ENCODE measurements around the gene DLX3. TPM values are rescaled to one million over a fixed set of nuclear protein-coding genes. Genes with fewer than 3 reads are reported as not detected.

The DLX3 gene
- total RNA-seq, 1 experiment from 2014 or later: 1.2 TPM

DNA sequence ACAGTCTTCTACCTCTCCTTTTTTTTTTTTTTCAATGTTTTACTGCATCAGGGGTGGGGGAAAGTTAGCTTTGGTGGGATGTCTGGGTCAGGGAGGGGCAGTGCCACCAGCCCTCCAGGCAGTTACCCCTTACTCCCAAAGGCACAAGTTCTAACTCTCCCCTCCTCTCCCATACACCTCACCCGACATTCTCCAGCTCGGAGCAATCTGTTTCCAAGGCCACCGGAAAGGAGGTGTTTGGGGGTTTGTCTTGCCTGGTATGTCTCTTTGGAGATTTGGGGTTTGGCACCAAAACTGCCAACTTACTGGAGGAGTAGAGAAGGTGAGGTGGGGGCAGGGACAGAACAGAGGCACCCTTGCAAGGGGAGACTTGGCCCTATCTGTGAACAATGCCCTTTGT is 4.7 kb downstream of the DLX3 start:
- peaks cover 98% of the 10 kb centered on the region for H3K27me3 Mint-ChIP-seq (ENCODE audit: low read depth)
- Histone ChIP-seq H3K79me2 (ENCODE audit: insufficient read depth, low read length) (no peaks in the 10 kb centered on the region), H4K5ac (ENCODE audit: insufficient read length, low read depth, low read length) (no peak overlapping the region)

More for the DNA sequence above, 4.7 kb downstream of the DLX3 start:
- Histone ChIP-seq H3K4me1 (ENCODE audit: insufficient read depth, low read length) (no peaks in the 10 kb centered on the region; the same call in 1 of the 2 replicates), H3K9ac (ENCODE audit: extremely low read depth, insufficient read length, low read length) (no peak overlapping the region), H3K9me3 (ENCODE audit: control insufficient read depth, low read depth, low read length) (no peaks in the 10 kb centered on the region), H3K4ac (ENCODE audit: low read depth, low read length) (no peak overlapping the region), H3K14ac (ENCODE audit: insufficient read depth, low read length) (no peak overlapping the region), H4K91ac (ENCODE audit: insufficient read length, low read depth, low read length) (no peak overlapping the region), H3T11ph (ENCODE audit: low read length) (no peak overlapping the region), H2BK120ac (ENCODE audit: low read depth, low read length, poor library complexity, severe bottlenecking) (no peak overlapping the region), H3K27ac (ENCODE audit: insufficient read length, low read depth, low read length) (no peak overlapping the region), H3K79me1 (ENCODE audit: insufficient read depth, low read depth, low read length, poor library complexity, severe bottlenecking) (no peaks in the 10 kb centered on the region), H4K20me1 (ENCODE audit: control insufficient read depth, insufficient read depth, insufficient read length) (peaks cover 5% of the 10 kb centered on the region), H2BK5ac (ENCODE audit: insufficient read length, low read length) (no peak overlapping the region), H3K56ac (ENCODE audit: insufficient read length, low read depth, low read length) (no peak overlapping the region), H2BK12ac (ENCODE audit: insufficient read length, low read depth, low read length) (no peak overlapping the region), H3K18ac (ENCODE audit: insufficient read length, low read depth, low read length) (no peak overlapping the region), H2BK20ac (ENCODE audit: low read depth, low read length, poor library complexity, severe bottlenecking) (no peak overlapping the region), H2BK15ac (ENCODE audit: low read depth, low read length) (no peak overlapping the region), H2AK5ac (ENCODE audit: insufficient read length, low read length) (no peak overlapping the region), H3K23me2 (ENCODE audit: insufficient read length, low read depth, low read length, poor library complexity, severe bottlenecking) (peaks cover 7% of the 10 kb centered on the region), H2AFZ (ENCODE audit: low read length) (no peak overlapping the region), H4K8ac (replicated peaks; ENCODE audit: insufficient read length, low read depth, low read length) (no peak overlapping the region), H3K23ac (ENCODE audit: insufficient read length, low read depth, low read length) (no peak overlapping the region), H3K27me3 (ENCODE audit: insufficient read depth, low read length) (peaks cover 50% of the 10 kb centered on the region), H3K4me2 (ENCODE audit: insufficient read depth, insufficient read length, low read length) (no peak overlapping the region)
- Mint-ChIP-seq H3K9me3 (peaks cover 4 to 10% of the 10 kb centered on the region in 2 experiments; a peak in 4 of 5 replicates), H3K4me3 (peak overlapping the region in 1 of 2 experiments; percentile 29; a peak in 1 of 5 replicates), H3K36me3 (ENCODE audit: insufficient read depth in 1 of 3, low read depth in 3 of 3) (peaks cover 0 to 3% (median 2%) of the 10 kb centered on the region in 3 experiments; a peak in 3 of 7 replicates), H3K27ac (no peak overlapping the region), H3K4me1 (peaks cover 17 to 44% of the 10 kb centered on the region in 2 experiments)
- TF ChIP-seq, protein P1, sequence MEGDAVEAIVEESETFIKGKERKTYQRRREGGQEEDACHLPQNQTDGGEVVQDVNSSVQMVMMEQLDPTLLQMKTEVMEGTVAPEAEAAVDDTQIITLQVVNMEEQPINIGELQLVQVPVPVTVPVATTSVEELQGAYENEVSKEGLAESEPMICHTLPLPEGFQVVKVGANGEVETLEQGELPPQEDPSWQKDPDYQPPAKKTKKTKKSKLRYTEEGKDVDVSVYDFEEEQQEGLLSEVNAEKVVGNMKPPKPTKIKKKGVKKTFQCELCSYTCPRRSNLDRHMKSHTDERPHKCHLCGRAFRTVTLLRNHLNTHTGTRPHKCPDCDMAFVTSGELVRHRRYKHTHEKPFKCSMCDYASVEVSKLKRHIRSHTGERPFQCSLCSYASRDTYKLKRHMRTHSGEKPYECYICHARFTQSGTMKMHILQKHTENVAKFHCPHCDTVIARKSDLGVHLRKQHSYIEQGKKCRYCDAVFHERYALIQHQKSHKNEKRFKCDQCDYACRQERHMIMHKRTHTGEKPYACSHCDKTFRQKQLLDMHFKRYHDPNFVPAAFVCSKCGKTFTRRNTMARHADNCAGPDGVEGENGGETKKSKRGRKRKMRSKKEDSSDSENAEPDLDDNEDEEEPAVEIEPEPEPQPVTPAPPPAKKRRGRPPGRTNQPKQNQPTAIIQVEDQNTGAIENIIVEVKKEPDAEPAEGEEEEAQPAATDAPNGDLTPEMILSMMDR (conservative IDR thresholded peaks at IDR 0.05): no peak
- peak; percentile 20 for DNase-seq
- no CpG with 5 or more reads among the region's 3 CpGs for WGBS (ENCODE audit: extremely low coverage, insufficient read length, low lambda C conversion rate)
